ENCODE measurements around the gene LRATD1.

- no peak for TF ChIP-seq POLR2AphosphoS5 (IDR thresholded peaks at IDR 0.05)
- no peak for TF ChIP-seq CTCF (IDR thresholded peaks at IDR 0.05)
Measured at GRCh38 chr2:14677039-14677438, 44.5 kb downstream of the LRATD1 start.

Measured in breast epithelium (tissue), 3 donors.